HepG2 (cell line): Measurements from ENCODE around the gene NELFB. TPM values are rescaled to one million over a fixed set of nuclear protein-coding genes. Genes with fewer than 3 reads are reported as not detected.

ENCODE experiments used
- AGO2 ChIP-seq: fragments of 200-400 bp; formaldehyde crosslinking; optimal IDR thresholded peaks from 2 replicates; pipeline ENCODE3; 2017; ENCODE audit warnings: mild to moderate bottlenecking, low read depth, low read length, moderate library complexity
- ARHGAP35 ChIP-seq: sonication (generic); formaldehyde crosslinking; IDR thresholded peaks from 2 replicates; pipeline ENCODE4 v1.9.0; 2022; ENCODE audit warnings: mild to moderate bottlenecking, inconsistent platforms, moderate library complexity, missing genetic modification reagents, borderline replicate concordance
- ARNT2 ChIP-seq: sonication (generic); formaldehyde crosslinking; IDR thresholded peaks from 2 replicates; pipeline ENCODE4 v1.8.0; 2022; ENCODE audit warnings: mild to moderate bottlenecking, low read depth, missing genetic modification reagents, moderate library complexity
- KLF15 ChIP-seq: sonication (generic); formaldehyde crosslinking; IDR thresholded peaks from 2 replicates; pipeline ENCODE4 v1.8.1; 2023; ENCODE audit warnings: borderline replicate concordance, mild to moderate bottlenecking, inconsistent platforms, missing genetic modification reagents, mixed read lengths
- NFE2L1 ChIP-seq: sonication (generic); formaldehyde crosslinking; IDR thresholded peaks from 2 replicates; pipeline ENCODE4 v1.4.0; 2020; ENCODE audit warnings: missing genetic modification reagents, mild to moderate bottlenecking, borderline replicate concordance
- NFIB ChIP-seq: sonication (generic); formaldehyde crosslinking; IDR thresholded peaks from 2 replicates; pipeline ENCODE4 v1.9.0; 2021; ENCODE audit warnings: missing genetic modification reagents, mild to moderate bottlenecking, borderline replicate concordance
- NRL ChIP-seq: sonication (generic); formaldehyde crosslinking; IDR thresholded peaks from 2 replicates; pipeline ENCODE4 v1.5.0; 2020; ENCODE audit warnings: missing genetic modification reagents, mild to moderate bottlenecking, moderate library complexity, borderline replicate concordance
- WIZ ChIP-seq: sonication (generic); formaldehyde crosslinking; IDR thresholded peaks from 2 replicates; pipeline ENCODE4 v1.5.1; 2020; ENCODE audit warnings: mild to moderate bottlenecking, missing genetic modification reagents
- XRCC5 ChIP-seq: fragments of 200-400 bp; formaldehyde crosslinking; optimal IDR thresholded peaks from 2 replicates; pipeline ENCODE3; 2017; ENCODE audit warnings: mild to moderate bottlenecking, low read length
- ZNF20 ChIP-seq: sonication (generic); formaldehyde crosslinking; IDR thresholded peaks from 2 replicates; pipeline ENCODE4 v1.4.0; 2020; ENCODE audit warnings: mild to moderate bottlenecking, moderate library complexity, missing genetic modification reagents
- ZNF260 ChIP-seq: sonication (generic); formaldehyde crosslinking; IDR thresholded peaks from 2 replicates; pipeline ENCODE4 v1.4.0; 2020; ENCODE audit warnings: missing genetic modification reagents, low read depth, mild to moderate bottlenecking, borderline replicate concordance
- ZNF264 ChIP-seq: sonication (generic); formaldehyde crosslinking; IDR thresholded peaks from 2 replicates; pipeline ENCODE4 v1.4.0; 2020; ENCODE audit warnings: missing genetic modification reagents
- ZNF33B ChIP-seq: sonication (generic); formaldehyde crosslinking; IDR thresholded peaks from 2 replicates; pipeline ENCODE4 v1.5.1; 2020; ENCODE audit warnings: mild to moderate bottlenecking, missing genetic modification reagents
- ZNF460 ChIP-seq: sonication (generic); formaldehyde crosslinking; IDR thresholded peaks from 2 replicates; pipeline ENCODE4 v1.5.1; 2020; ENCODE audit warnings: missing genetic modification reagents, mild to moderate bottlenecking, borderline replicate concordance
- ZNF552 ChIP-seq: sonication (generic); formaldehyde crosslinking; IDR thresholded peaks from 2 replicates; pipeline ENCODE4 v1.9.0; 2022; ENCODE audit warnings: missing genetic modification reagents, mild to moderate bottlenecking, borderline replicate concordance
- ZNF619 ChIP-seq: sonication (generic); formaldehyde crosslinking; IDR thresholded peaks from 2 replicates; pipeline ENCODE4 v1.4.0; 2020; ENCODE audit warnings: mild to moderate bottlenecking, missing genetic modification reagents
- ZNF761 ChIP-seq: sonication (generic); formaldehyde crosslinking; conservative IDR thresholded peaks from 2 replicates; pipeline ENCODE4 v1.4.0; 2020; ENCODE audit warnings: mild to moderate bottlenecking, missing genetic modification reagents
- ZNF790 ChIP-seq: sonication (generic); formaldehyde crosslinking; IDR thresholded peaks from 2 replicates; pipeline ENCODE4 v1.8.0; 2022; ENCODE audit warnings: missing genetic modification reagents, mild to moderate bottlenecking, borderline replicate concordance
- polyA plus RNA-seq, 8 experiments: library from polyadenylated mRNA; depleted of rRNA in 3 of 8; stranded (reverse) in 7 of 8; unstranded in 1 of 8; fragments of >200 nt; fragmentation: Illumina TruSeq in 4 of 8; extraction: Trizol in 4 of 8; gene quantifications; 2 replicates each; pipeline versions ENCODE4 v1.2.1 to v1.2.3, GENCODE V29; 2011 to 2016; ENCODE audit warnings: low read depth in 4 of 8, missing spikeins in 1 of 8, mixed read lengths in 1 of 8; ENCODE audit not compliant: insufficient read depth in 1 of 8
- total RNA-seq, 5 experiments: library from RNA; depleted of rRNA; stranded (reverse); fragments of >200 nt; fragmentation: Illumina TruSeq; extraction: Trizol; gene quantifications; 2 replicates each; pipeline ENCODE4 v1.2.3, GENCODE V29; 2016; ENCODE audit warnings: low read depth in 1 of 5
- TF ChIP-seq, protein P1 (sequence below): IDR thresholded peaks from 2 replicates; pipeline ENCODE4 v1.6.1; 2018; ENCODE audit warnings: missing genetic modification reagents, mild to moderate bottlenecking, missing compliant biosample characterization
- TF ChIP-seq, protein P2 (sequence below): sonication (generic); formaldehyde crosslinking; IDR thresholded peaks from 2 replicates; pipeline ENCODE4 v1.5.0; 2020; ENCODE audit warnings: mild to moderate bottlenecking, missing genetic modification reagents
- TF ChIP-seq, protein P3 (sequence below): sonication (generic); IDR thresholded peaks from 2 replicates; pipeline ENCODE4 v1.6.1; 2016; ENCODE audit warnings: low read depth, borderline replicate concordance

Gene NELFB
- total and polyA plus RNA-seq, 2 of the 13 experiments (the other 11 are each of a cell fraction or from before 2014, with no cell fraction given): 26.5 to 45.8 TPM

DNA sequence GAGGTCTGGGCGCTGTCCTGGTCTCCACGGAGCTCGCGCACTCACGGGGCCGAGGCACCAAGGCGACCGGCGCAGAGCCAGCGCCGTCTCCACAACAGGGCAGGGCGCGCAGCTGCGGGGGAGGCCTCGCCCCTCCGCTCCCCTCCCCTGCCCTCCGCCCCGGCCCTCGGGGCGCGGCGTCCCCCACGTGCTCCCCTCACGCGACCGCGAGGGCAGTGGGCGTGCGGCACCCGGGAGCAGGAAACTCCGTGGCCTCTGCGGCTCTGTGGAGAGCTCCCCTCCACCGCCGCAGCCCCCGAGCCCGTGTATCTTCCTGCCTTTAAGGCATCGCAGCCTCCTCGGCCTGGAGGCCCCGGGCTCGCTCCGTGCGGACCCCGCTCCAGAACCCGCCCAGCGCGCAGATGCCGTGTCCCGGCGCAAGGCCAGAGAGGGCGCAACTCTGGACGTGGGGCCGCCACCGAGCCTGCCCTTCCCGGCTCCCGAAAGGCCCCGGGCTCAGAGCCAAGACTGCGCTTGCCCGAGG lies 14.7 kb upstream of the NELFB start (continued):
- TF ChIP-seq, protein P1, sequence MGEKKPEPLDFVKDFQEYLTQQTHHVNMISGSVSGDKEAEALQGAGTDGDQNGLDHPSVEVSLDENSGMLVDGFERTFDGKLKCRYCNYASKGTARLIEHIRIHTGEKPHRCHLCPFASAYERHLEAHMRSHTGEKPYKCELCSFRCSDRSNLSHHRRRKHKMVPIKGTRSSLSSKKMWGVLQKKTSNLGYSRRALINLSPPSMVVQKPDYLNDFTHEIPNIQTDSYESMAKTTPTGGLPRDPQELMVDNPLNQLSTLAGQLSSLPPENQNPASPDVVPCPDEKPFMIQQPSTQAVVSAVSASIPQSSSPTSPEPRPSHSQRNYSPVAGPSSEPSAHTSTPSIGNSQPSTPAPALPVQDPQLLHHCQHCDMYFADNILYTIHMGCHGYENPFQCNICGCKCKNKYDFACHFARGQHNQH (CRISPR knock-in tag): peak; percentile 15
- TF ChIP-seq ZNF619 (0 out of 2 replicates have a peak, but pooled peaks have one; percentile 56), ZNF264 (CRISPR knock-in tag) (peak; percentile 82; the same call in 1 of the 2 replicates), ARNT2 (peak; percentile 73; the same call in 1 of the 2 replicates), NRL (CRISPR knock-in tag) (0 out of 2 replicates have a peak, but pooled peaks have one; percentile 26), ZNF761 (CRISPR knock-in tag) (peak; percentile 94), ZNF260 (CRISPR knock-in tag) (0 out of 2 replicates have a peak, but pooled peaks have one; percentile 75), ZNF460 (CRISPR knock-in tag) (no peak; the same call in 1 of the 2 replicates), ZNF790 (CRISPR knock-in tag) (peak; percentile 93; the same call in 1 of the 2 replicates), ZNF20 (CRISPR knock-in tag) (no peak), XRCC5 (no peak), ZNF33B (CRISPR knock-in tag) (peak; percentile 58; the same call in 1 of the 2 replicates), NFIB (CRISPR knock-in tag) (no peak), AGO2 (peak; percentile 74), ZNF552 (CRISPR knock-in tag) (0 out of 2 replicates have a peak, but pooled peaks have one; percentile 67), ARHGAP35 (CRISPR knock-in tag) (peak; percentile 97), WIZ (CRISPR knock-in tag) (peak; percentile 64), NFE2L1 (0 out of 2 replicates have a peak, but pooled peaks have one; percentile 82), KLF15 (CRISPR knock-in tag) (no peak; the same call in 1 of the 2 replicates)
- TF ChIP-seq, protein P2, sequence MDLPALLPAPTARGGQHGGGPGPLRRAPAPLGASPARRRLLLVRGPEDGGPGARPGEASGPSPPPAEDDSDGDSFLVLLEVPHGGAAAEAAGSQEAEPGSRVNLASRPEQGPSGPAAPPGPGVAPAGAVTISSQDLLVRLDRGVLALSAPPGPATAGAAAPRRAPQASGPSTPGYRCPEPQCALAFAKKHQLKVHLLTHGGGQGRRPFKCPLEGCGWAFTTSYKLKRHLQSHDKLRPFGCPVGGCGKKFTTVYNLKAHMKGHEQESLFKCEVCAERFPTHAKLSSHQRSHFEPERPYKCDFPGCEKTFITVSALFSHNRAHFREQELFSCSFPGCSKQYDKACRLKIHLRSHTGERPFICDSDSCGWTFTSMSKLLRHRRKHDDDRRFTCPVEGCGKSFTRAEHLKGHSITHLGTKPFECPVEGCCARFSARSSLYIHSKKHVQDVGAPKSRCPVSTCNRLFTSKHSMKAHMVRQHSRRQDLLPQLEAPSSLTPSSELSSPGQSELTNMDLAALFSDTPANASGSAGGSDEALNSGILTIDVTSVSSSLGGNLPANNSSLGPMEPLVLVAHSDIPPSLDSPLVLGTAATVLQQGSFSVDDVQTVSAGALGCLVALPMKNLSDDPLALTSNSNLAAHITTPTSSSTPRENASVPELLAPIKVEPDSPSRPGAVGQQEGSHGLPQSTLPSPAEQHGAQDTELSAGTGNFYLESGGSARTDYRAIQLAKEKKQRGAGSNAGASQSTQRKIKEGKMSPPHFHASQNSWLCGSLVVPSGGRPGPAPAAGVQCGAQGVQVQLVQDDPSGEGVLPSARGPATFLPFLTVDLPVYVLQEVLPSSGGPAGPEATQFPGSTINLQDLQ: peak; percentile 73; the same call in 1 of the 2 replicates
- TF ChIP-seq, protein P3, sequence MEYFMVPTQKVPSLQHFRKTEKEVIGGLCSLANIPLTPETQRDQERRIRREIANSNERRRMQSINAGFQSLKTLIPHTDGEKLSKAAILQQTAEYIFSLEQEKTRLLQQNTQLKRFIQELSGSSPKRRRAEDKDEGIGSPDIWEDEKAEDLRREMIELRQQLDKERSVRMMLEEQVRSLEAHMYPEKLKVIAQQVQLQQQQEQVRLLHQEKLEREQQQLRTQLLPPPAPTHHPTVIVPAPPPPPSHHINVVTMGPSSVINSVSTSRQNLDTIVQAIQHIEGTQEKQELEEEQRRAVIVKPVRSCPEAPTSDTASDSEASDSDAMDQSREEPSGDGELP: peak; percentile 14; the same call in 1 of the 2 replicates
